HG02642 (cell line): ENCODE measurements around the gene GYPA.
"Not testable (repeated sequence)": the region's sequence is repeated elsewhere in the genome, so short reads cannot be mapped to it uniquely, and the experiment has no call there.

Experiments used
- ATAC-seq: cut with Tn5 transposase; IDR thresholded peaks from one replicate; pipeline ENCODE4 v1.9.1; 2021; ENCODE audit warnings: mild to moderate bottlenecking; ENCODE audit not compliant: unreplicated experiment, poor library complexity

The GYPA gene

GRCh38 chr4:144130167-144130566, 10.4 kb downstream of the GYPA start:
- not testable (repeated sequence) for ATAC-seq

- not testable (repeated sequence) for ATAC-seq
Observed at GRCh38 chr4:144129336-144129875, 11.1 kb downstream of the GYPA start.

DNA sequence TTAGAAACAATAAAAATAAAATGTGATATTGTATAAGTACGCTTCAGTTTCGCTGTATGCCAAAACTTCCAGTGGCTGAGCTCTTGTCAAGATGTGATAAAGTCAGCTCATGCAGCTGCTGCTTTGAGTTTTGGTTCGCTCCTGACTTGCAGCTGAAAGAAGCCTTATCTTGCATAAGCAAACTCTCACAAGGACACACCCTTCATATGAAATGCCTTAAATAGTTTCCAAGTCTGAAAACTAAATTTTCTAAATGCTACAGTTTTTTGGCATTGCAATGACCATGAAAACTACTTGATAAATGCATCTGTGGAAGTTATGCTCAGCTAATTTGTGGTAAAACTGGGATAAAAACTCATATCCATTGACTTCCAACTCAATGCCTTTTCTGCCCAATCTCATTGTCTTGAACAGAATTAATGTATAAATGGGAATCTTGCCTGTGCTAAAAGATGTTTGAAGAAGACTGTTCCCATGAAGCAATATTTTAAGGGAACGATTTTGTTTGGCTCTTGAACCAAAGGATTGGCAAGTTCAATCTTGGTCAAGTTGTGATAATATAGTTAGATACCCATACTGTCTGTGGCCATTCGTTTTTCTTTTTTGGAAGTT, 11.7 kb downstream of the GYPA start:
- not testable (repeated sequence) for ATAC-seq

- ATAC-seq, result not testable (repeated sequence)
Observed at GRCh38 chr4:144125109-144125508, 15.4 kb downstream of the GYPA start.

- not testable (repeated sequence) for ATAC-seq
Observed at GRCh38 chr4:144123982-144124635, 16.4 kb downstream of the GYPA start.

GRCh38 chr4:144123269-144123668, 17.2 kb downstream of the GYPA start:
- ATAC-seq, result not testable (repeated sequence)

DNA sequence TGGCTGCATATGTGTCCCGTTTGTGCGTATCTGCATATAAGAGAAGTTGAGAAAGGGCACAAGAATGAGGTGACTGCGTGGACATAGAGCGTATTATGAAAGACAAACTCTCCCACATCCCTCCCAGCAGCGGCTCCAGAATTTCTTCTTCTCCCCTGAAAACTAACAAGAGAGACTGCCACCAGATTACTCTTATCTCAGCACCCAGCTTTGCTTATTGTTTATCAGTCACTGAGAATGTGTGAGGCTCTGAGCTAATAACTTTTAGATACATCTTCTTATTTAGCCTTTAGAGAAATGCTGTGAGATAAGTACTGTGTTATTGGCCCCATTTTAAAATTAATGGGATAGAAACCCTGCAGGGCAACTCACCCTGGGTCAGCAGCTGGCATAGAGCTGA, 20.8 kb downstream of the GYPA start:
- ATAC-seq, result not testable (repeated sequence)

GRCh38 chr4:144115519-144115918, 25.0 kb downstream of the GYPA start:
- no peak for ATAC-seq

GRCh38 chr4:144113546-144113945, 27.0 kb downstream of the GYPA start:
- no peak for ATAC-seq

- ATAC-seq, result no peak
Observed at GRCh38 chr4:144104509-144105130, 35.9 kb downstream of the GYPA start.

- not testable (repeated sequence) for ATAC-seq
Observed at GRCh38 chr4:144097776-144098175, 42.7 kb downstream of the GYPA start.

GRCh38 chr4:144093995-144094394, 46.5 kb downstream of the GYPA start:
- not testable (repeated sequence) for ATAC-seq

DNA sequence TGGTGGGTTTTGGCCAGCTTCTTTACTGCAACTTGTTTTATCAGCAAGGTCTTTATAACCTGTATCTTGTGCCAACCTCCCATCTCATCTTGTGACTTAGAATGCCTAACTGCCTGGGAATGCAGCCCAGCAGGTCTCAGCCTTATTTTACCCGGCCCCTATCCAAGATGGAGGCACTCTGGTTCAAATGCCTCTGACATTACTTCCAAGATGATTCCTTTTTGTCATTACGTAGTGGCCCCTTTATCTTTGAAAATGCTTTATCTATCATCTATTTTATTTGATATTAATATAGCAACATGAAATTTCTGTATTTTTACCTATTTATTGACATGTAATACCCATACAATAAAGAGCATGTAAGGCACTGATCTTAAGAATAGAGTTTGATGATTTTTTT, 49.3 kb downstream of the GYPA start:
- ATAC-seq, result not testable (repeated sequence)

DNA sequence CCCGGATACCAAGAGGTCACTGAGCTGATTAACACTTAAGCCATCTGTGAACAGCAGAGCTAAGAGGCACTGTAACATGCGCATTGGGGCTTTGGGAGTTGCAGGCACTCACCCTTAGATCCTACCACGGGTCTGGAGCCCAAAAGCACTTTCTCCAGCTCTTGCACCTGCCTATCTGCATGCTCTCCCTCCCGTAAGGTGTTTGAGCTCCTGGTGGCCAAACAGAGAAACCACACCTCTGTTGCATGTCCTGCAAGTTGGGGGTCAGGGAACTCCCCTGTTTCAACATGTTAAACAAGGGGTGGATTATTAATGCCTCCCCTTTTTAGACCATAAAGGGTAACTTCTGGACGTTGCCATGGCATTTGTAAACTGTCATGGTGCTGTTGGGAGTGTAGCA, 49.8 kb downstream of the GYPA start:
- no peak for ATAC-seq

GRCh38 chr4:144082053-144082452, 58.5 kb downstream of the GYPA start:
- ATAC-seq, result not testable (repeated sequence)

GRCh38 chr4:144080135-144080534, 60.4 kb downstream of the GYPA start:
- not testable (repeated sequence) for ATAC-seq

DNA sequence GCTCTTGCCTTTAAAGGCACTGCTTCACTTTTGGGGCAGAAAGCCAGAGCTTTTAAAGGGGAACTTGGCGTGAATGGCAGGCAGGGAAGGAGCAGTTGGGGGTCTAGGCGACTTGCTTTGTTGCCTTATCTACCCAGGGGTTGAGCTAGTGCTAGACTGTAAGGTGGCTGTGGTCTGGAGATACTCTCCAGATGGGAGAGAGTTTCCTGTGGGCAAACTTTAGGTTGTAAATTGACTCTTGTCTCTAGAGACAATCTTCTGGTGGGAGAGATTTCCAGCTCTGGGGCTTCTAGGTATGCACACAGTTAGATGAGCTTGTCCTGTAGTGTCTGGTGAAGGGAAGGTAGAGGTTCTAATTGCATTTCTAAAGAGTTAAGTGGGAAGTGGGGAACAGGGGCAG, 61.8 kb downstream of the GYPA start:
- not testable (repeated sequence) for ATAC-seq

DNA sequence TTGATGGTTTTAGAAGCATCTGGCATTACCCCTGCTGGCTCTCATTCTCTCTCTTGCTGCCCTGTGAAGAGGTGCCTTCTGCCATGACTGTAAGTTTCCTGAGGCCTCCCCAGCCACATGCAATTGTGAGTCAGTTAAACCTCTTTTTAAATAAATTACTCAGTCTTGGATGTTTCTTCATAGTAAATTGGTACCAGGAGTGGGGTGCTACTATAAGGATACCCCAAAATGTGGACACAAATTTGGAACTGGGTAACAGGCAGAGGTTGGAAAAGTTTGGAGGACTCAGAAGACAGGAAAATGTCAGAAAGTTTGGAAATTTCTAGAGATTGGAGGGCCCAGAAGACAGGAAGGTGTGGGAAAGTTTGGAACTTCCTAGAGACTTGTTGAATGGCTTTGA, 79.0 kb downstream of the GYPA start:
- not testable (repeated sequence) for ATAC-seq

DNA sequence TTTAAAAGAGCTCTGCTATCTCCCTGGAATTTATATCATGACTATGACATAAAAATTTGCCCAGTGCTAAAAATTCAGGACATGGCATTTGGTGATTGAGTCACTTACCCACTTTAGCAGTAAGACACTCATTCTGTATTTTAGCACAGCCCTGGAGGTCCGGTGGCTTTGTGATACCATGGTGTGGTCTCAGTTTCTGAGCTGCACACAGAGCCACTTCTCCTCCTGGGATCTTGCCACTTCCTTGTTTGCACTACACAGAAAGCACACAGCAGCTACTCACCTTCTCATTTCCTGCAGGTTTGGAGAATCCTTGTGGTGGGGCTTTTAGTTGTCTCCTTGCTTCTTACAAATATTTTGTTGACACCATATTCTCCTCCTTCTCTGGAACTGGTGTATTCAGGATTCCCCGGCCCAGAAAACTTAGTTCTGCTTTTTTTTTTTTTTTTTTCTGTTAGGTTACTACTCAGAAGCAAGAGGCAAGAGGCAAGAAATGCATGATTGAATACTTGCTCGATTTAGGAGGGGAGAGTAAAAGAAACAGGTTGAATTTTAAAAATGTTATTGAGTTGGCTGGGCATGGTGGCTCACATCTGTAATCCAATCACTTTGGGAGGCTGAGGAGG, 80.2 kb downstream of the GYPA start:
- ATAC-seq, result not testable (repeated sequence)
